ENCODE data around the gene MELK. TPM values are rescaled to one million over a fixed set of nuclear protein-coding genes. Genes with fewer than 3 reads are reported as not detected.

Gene MELK
- total and polyA plus RNA-seq, 2 of the 4 experiments (the other 2 are of a cell fraction): 20.8 to 27.4 TPM

DNA sequence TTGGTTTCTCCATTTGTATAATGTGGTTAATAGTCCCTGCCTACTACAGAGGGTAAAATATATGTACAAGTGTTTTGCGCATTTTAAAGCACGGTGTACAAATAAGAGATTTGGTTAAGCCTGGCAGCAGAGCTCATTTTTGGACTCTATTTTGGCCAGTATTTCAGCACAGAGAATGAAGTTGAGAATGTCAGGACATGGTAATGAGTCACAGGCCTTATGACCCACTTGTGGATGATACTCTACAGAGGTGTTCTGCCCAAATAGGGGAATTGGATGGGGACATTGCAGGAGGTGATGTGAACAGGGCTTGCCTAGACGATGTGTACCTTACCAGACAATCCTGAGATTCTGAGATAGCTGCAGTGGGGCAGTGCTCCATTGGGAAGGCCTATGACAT lies 50.6 kb downstream of the MELK start:
- no peak overlapping the region for H3K56ac ChIP-seq (ENCODE audit: extremely low read depth, insufficient read depth, low read length)
- peaks cover 5% of the 10 kb centered on the region; the same call in 1 of the 2 replicates for H4K20me1 ChIP-seq (ENCODE audit: insufficient read depth, low read length)
- no peak overlapping the region for H3K4me2 ChIP-seq (ENCODE audit: low read depth, low read length)
- no peaks in the 10 kb centered on the region for H3K36me3 ChIP-seq (ENCODE audit: control insufficient read depth, insufficient read depth, low read length)
- H3K4me3 ChIP-seq (ENCODE audit: insufficient read depth, low read depth, low read length): no peak overlapping the region
- 0 out of 2 replicates have a peak overlapping the region, but pooled peaks have one; percentile 22 for H3K14ac ChIP-seq (replicated peaks; ENCODE audit: low read depth, low read length)
- in situ Hi-C loops (cut with MboI; ENCODE audit: low sequenced_read_pairs): no loop called here
- peaks cover 3% of the 10 kb centered on the region; the same call in 1 of the 2 replicates for H3K9me1 ChIP-seq (ENCODE audit: insufficient read depth, low read length)
- H2AK9ac ChIP-seq (replicated peaks; ENCODE audit: low read depth, low read length, poor library complexity): no peak overlapping the region
- intact Hi-C loops (cut with micrococcal nuclease): no loop called here
- H2AK5ac ChIP-seq (ENCODE audit: low read depth, low read length): peak overlapping the region; percentile 3; the same call in 1 of the 2 replicates
- no CpG with 5 or more reads among the region's 3 CpGs for WGBS, 2 experiments (ENCODE audit: extremely low coverage in 2 of 2, insufficient read length in 1 of 2)
- no peak overlapping the region for H2AFZ ChIP-seq (replicated peaks; ENCODE audit: low read length, poor library complexity)
- dilution Hi-C loops (cut with HindIII; ENCODE audit: low sequenced_read_pairs, unreplicated experiment): no loop called here
- no peak overlapping the region for H3K23ac ChIP-seq (ENCODE audit: low read depth, low read length)
- H2BK20ac ChIP-seq (ENCODE audit: low read depth, low read length): no peak overlapping the region; the same call in 1 of the 2 replicates
- H3K27ac ChIP-seq (ENCODE audit: insufficient read depth, low read length): no peak overlapping the region
- H4K8ac ChIP-seq (ENCODE audit: low read depth in 2 of 2, low read length in 2 of 2): no peak overlapping the region
- ChIA-PET POLR2A (ENCODE audit: unreplicated experiment) (no interaction called here), CTCF (no interaction called here)
- H3K27me3 ChIP-seq (ENCODE audit: control insufficient read depth, insufficient read depth, low read length): no peaks in the 10 kb centered on the region
- peaks cover 8% of the 10 kb centered on the region for H3K4me1 ChIP-seq (ENCODE audit: control insufficient read depth, insufficient read depth, low read length)
- H3K9me3 ChIP-seq (ENCODE audit: control insufficient read depth, insufficient read depth, low read length): no peaks in the 10 kb centered on the region
- H3K9ac ChIP-seq (ENCODE audit: low read depth, low read length): no peak overlapping the region
- peaks cover 15 to 57% of the 10 kb centered on the region in 2 experiments; a peak in 3 of 4 replicates for H3K79me1 ChIP-seq (ENCODE audit: low read depth in 1 of 2, low read length in 2 of 2)
- no peak overlapping the region for H4K5ac ChIP-seq (ENCODE audit: low read depth, low read length)
- H2BK120ac ChIP-seq (ENCODE audit: low read depth, low read length): no peak overlapping the region
- H3K18ac ChIP-seq (ENCODE audit: low read depth, low read length): no peak overlapping the region
- H2BK15ac ChIP-seq (ENCODE audit: low read depth, low read length): no peak overlapping the region
- peak overlapping the region; percentile 23 for H2BK5ac ChIP-seq (ENCODE audit: low read depth, low read length, poor library complexity, severe bottlenecking)
- DNase-seq (peak; percentile 54), ATAC-seq (ENCODE audit: low read depth) (peak; percentile 12)
- no peak for TF ChIP-seq MAFK (IDR thresholded peaks at IDR 0.05; ENCODE audit: low read depth, low read length)
- peak; percentile 3; the same call in 1 of the 2 replicates for TF ChIP-seq FOS (IDR thresholded peaks at IDR 0.05; ENCODE audit: low read depth, low read length)
- TF ChIP-seq SMC3 (IDR thresholded peaks at IDR 0.05; ENCODE audit: low read depth, low read length): no peak
- no peak overlapping the region for H3K4ac ChIP-seq (ENCODE audit: low read depth, low read length)
- no peak overlapping the region for H4K91ac ChIP-seq (ENCODE audit: insufficient read depth, low read depth, low read length)
- no TSS peak for BruUV-seq (replicated peaks)
